HG03571 (cell line): ENCODE measurements around the gene EHD1.

Experiments used
- ATAC-seq: cut with Tn5 transposase; IDR thresholded peaks from one replicate; pipeline ENCODE4 v1.9.1; 2021; ENCODE audit not compliant: unreplicated experiment

EHD1 gene

GRCh38 chr11:64878494-64879243 lies at the start of gene EHD1:
EHD1 (minus strand) TSS chr11:64878621; CDS start chr11:64878464, 157 bp downstream.
- peak; percentile 63 for ATAC-seq

GRCh38 chr11:64926689-64927088 lies 48.3 kb upstream of the EHD1 start:
- ATAC-seq: no peak

GRCh38 chr11:64925536-64926436 lies 47.4 kb upstream of the EHD1 start:
- no peak for ATAC-seq

GRCh38 chr11:64924910-64925284 lies 46.5 kb upstream of the EHD1 start:
- ATAC-seq: no peak

GRCh38 chr11:64923944-64924909 lies 45.8 kb upstream of the EHD1 start, which contains the start of gene PPP2R5B:
PPP2R5B (plus strand) TSS chr11:64924689; CDS start chr11:64925735, 1,046 bp downstream.
- peak; percentile 86 for ATAC-seq

GRCh38 chr11:64923151-64923661 lies 44.8 kb upstream of the EHD1 start:
- ATAC-seq: no peak

- ATAC-seq: no peak
Observed at GRCh38 chr11:64921384-64921783, 43.0 kb upstream of the EHD1 start.

- no peak for ATAC-seq
Observed at GRCh38 chr11:64920124-64920523, 41.7 kb upstream of the EHD1 start.

- no peak for ATAC-seq
Observed at GRCh38 chr11:64919627-64920026, 41.2 kb upstream of the EHD1 start.

- ATAC-seq: no peak
Observed at GRCh38 chr11:64918017-64918416, 39.6 kb upstream of the EHD1 start.

- no peak for ATAC-seq
Observed at GRCh38 chr11:64917663-64917995, 39.2 kb upstream of the EHD1 start.

- ATAC-seq: peak; percentile 82
Observed at GRCh38 chr11:64916775-64917662, 38.6 kb upstream of the EHD1 start, which contains the start of gene ATG2A. ATG2A (minus strand) TSS chr11:64917209; CDS start chr11:64917135, 74 bp downstream.

GRCh38 chr11:64916040-64916774 lies 37.8 kb upstream of the EHD1 start:
- ATAC-seq: no peak

GRCh38 chr11:64915376-64915887 lies 37.0 kb upstream of the EHD1 start:
- ATAC-seq: no peak

GRCh38 chr11:64914123-64914522 lies 35.7 kb upstream of the EHD1 start:
- ATAC-seq: no peak

- no peak for ATAC-seq
Observed at GRCh38 chr11:64913171-64913727, 34.8 kb upstream of the EHD1 start.

- ATAC-seq: no peak
Observed at GRCh38 chr11:64911689-64912088, 33.3 kb upstream of the EHD1 start.

GRCh38 chr11:64911142-64911541 lies 32.7 kb upstream of the EHD1 start:
- ATAC-seq: no peak
